GM23338 (cell line): ENCODE measurements around the gene ZFP36. TPM values are rescaled to one million over a fixed set of nuclear protein-coding genes. Genes with fewer than 3 reads are reported as not detected.
A peak's percentile ranks its signal among the peaks of the same experiment; 100 is the strongest.

Experiments
- ATAC-seq: fragments of 200-7000 bp; cut with Tn5 transposase; 3 replicates; pipeline ENCODE4 v1.9.1; 2020
- DNase-seq: peaks from one replicate; pipeline ENCODE4 v3.0.0-alpha.2; 2015; ENCODE audit warnings: low spot score
- H2AFZ ChIP-seq: fragments of 200-600 bp; sonication (generic); 2 replicates; pipeline ENCODE4 v1.8.0; 2016; ENCODE audit warnings: antibody characterized with exemption, mild to moderate bottlenecking, moderate library complexity
- H3F3A ChIP-seq: fragments of 200-600 bp; sonication (generic); replicated peaks from 2 replicates; pipeline ENCODE4 v1.8.0; 2017; ENCODE audit warnings: antibody characterized with exemption, mixed run types, low read depth
- H3K27ac ChIP-seq: fragments of 200-600 bp; sonication (generic); 2 replicates; pipeline ENCODE4 v1.6.1; 2016; ENCODE audit warnings: low read depth
- H3K27me3 ChIP-seq: fragments of 200-600 bp; sonication (generic); 2 replicates; pipeline ENCODE4 v1.8.0; 2016; ENCODE audit warnings: mild to moderate bottlenecking, mixed run types, moderate library complexity; ENCODE audit not compliant: insufficient read depth
- H3K36me3 ChIP-seq: fragments of 200-600 bp; sonication (generic); 2 replicates; pipeline ENCODE4 v1.8.0; 2016; ENCODE audit warnings: mild to moderate bottlenecking; ENCODE audit not compliant: insufficient read depth
- H3K4me1 ChIP-seq: fragments of 200-600 bp; sonication (generic); 2 replicates; pipeline ENCODE4 v1.8.0; 2016; ENCODE audit warnings: mild to moderate bottlenecking, moderate library complexity; ENCODE audit not compliant: insufficient read depth
- H3K4me2 ChIP-seq: fragments of 200-600 bp; sonication (generic); 2 replicates; pipeline ENCODE4 v1.7.1; 2017; ENCODE audit warnings: mixed run types
- H3K4me3 ChIP-seq: fragments of 200-600 bp; sonication (generic); 2 replicates; pipeline ENCODE4 v1.6.1; 2016; ENCODE audit warnings: mixed run types
- H3K79me2 ChIP-seq: fragments of 200-600 bp; sonication (generic); replicated peaks from 2 replicates; pipeline ENCODE4 v1.8.0; 2017; ENCODE audit warnings: mild to moderate bottlenecking; ENCODE audit not compliant: insufficient read depth
- H3K9me2 ChIP-seq: fragments of 200-600 bp; sonication (generic); 2 replicates; pipeline ENCODE4 v1.8.0; 2017; ENCODE audit not compliant: insufficient read depth
- H4K20me1 ChIP-seq: fragments of 200-600 bp; sonication (generic); replicated peaks from 2 replicates; pipeline ENCODE4 v1.8.0; 2017; ENCODE audit warnings: mild to moderate bottlenecking; ENCODE audit not compliant: insufficient read depth
- H3K27ac Mint-ChIP-seq: 2 replicates; pipeline ENCODE4 v1.8.0; 2020; ENCODE audit warnings: inconsistent platforms, mild to moderate bottlenecking, moderate library complexity, mixed read lengths
- H3K27me3 Mint-ChIP-seq: 3 replicates; pipeline ENCODE4 v1.8.0; 2022; ENCODE audit warnings: low read depth, mild to moderate bottlenecking, moderate library complexity, mixed read lengths, inconsistent platforms; ENCODE audit not compliant: insufficient read depth, poor library complexity
- H3K36me3 Mint-ChIP-seq: 3 replicates; pipeline ENCODE4 v1.8.0; 2021; ENCODE audit warnings: low read depth, mild to moderate bottlenecking, inconsistent platforms, moderate library complexity, mixed read lengths
- H3K4me1 Mint-ChIP-seq: 3 replicates; pipeline ENCODE4 v1.8.0; 2020; ENCODE audit warnings: mild to moderate bottlenecking, inconsistent platforms, mixed read lengths
- H3K4me3 Mint-ChIP-seq: 3 replicates; pipeline ENCODE4 v1.8.0; 2021; ENCODE audit warnings: moderate library complexity, mild to moderate bottlenecking, inconsistent platforms, mixed read lengths
- H3K9me3 Mint-ChIP-seq: 3 replicates; pipeline ENCODE4 v1.8.0; 2020; ENCODE audit warnings: moderate library complexity, mild to moderate bottlenecking, inconsistent platforms, mixed read lengths
- CREB1 ChIP-seq: fragments of 250-450 bp; sonication (Bioruptor Pico); IDR thresholded peaks from 2 replicates; pipeline ENCODE4 v1.5.0; 2020; ENCODE audit warnings: low read depth, mild to moderate bottlenecking, moderate library complexity
- EZH2phosphoT487 ChIP-seq: fragments of 200-600 bp; sonication (generic); IDR thresholded peaks from one replicate; pipeline ENCODE4 v1.8.1; 2018; ENCODE audit warnings: antibody characterized with exemption; ENCODE audit not compliant: unreplicated experiment
- JUNB ChIP-seq: IDR thresholded peaks from one replicate; pipeline ENCODE4 v1.6.1; 2016; ENCODE audit warnings: antibody characterized with exemption; ENCODE audit not compliant: unreplicated experiment
- NANOG ChIP-seq: IDR thresholded peaks from 2 replicates; pipeline ENCODE4 v1.6.1; 2016; ENCODE audit warnings: antibody characterized with exemption, borderline replicate concordance
- POLR2AphosphoS5 ChIP-seq: IDR thresholded peaks from 2 replicates; pipeline ENCODE4 v1.6.1; 2016; ENCODE audit warnings: antibody characterized with exemption, low read depth
- STAT1 ChIP-seq: IDR thresholded peaks from one replicate; pipeline ENCODE4 v1.6.1; 2016; ENCODE audit warnings: antibody characterized with exemption; ENCODE audit not compliant: unreplicated experiment
- ZNF114 ChIP-seq: fragments of 250-450 bp; sonication (Bioruptor Pico); IDR thresholded peaks from 2 replicates; pipeline ENCODE4 v1.5.0; 2020; ENCODE audit warnings: mild to moderate bottlenecking, moderate library complexity
- ZNF331 ChIP-seq: fragments of 250-450 bp; sonication (Bioruptor Pico); IDR thresholded peaks from 2 replicates; pipeline ENCODE4 v1.5.0; 2020; ENCODE audit warnings: low read depth, mild to moderate bottlenecking, moderate library complexity
- polyA plus RNA-seq: library from polyadenylated mRNA; unstranded; fragments of >200 nt; fragmentation: Nextera tagmentation; extraction: Ambion mirVana; gene quantifications from 2 replicates; pipeline ENCODE4 v1.2.1, GENCODE V29; 2016
- total RNA-seq: library from RNA; depleted of rRNA; stranded (reverse); fragments of >200 nt; shearing (Covaris generic); gene quantifications from 2 replicates; pipeline ENCODE4 v1.2.3, GENCODE V29; 2014
- TF ChIP-seq, protein P1 (sequence below): IDR thresholded peaks from one replicate; pipeline ENCODE4 v1.6.1; 2018; ENCODE audit warnings: antibody characterized with exemption; ENCODE audit not compliant: unreplicated experiment
- TF ChIP-seq, protein P2 (sequence below), 2 experiments: fragments of 200-600 bp in 1 of 2; sonication (generic) in 1 of 2; conservative IDR thresholded peaks; 2 replicates each; pipeline versions ENCODE4 v1.5.1 to v1.6.1; 2016 to 2017; ENCODE audit warnings: antibody characterized with exemption in 2 of 2, low read depth in 2 of 2, mild to moderate bottlenecking in 2 of 2, moderate library complexity in 1 of 2
- TF ChIP-seq, protein P3 (sequence below): fragments of 250-450 bp; sonication (Bioruptor Pico); IDR thresholded peaks from 2 replicates; pipeline ENCODE4 v1.5.0; 2020; ENCODE audit warnings: mild to moderate bottlenecking, moderate library complexity

The ZFP36 gene
- total and polyA plus RNA-seq, 2 experiments from 2014 or later, result 9.5 to 27.5 TPM

DNA sequence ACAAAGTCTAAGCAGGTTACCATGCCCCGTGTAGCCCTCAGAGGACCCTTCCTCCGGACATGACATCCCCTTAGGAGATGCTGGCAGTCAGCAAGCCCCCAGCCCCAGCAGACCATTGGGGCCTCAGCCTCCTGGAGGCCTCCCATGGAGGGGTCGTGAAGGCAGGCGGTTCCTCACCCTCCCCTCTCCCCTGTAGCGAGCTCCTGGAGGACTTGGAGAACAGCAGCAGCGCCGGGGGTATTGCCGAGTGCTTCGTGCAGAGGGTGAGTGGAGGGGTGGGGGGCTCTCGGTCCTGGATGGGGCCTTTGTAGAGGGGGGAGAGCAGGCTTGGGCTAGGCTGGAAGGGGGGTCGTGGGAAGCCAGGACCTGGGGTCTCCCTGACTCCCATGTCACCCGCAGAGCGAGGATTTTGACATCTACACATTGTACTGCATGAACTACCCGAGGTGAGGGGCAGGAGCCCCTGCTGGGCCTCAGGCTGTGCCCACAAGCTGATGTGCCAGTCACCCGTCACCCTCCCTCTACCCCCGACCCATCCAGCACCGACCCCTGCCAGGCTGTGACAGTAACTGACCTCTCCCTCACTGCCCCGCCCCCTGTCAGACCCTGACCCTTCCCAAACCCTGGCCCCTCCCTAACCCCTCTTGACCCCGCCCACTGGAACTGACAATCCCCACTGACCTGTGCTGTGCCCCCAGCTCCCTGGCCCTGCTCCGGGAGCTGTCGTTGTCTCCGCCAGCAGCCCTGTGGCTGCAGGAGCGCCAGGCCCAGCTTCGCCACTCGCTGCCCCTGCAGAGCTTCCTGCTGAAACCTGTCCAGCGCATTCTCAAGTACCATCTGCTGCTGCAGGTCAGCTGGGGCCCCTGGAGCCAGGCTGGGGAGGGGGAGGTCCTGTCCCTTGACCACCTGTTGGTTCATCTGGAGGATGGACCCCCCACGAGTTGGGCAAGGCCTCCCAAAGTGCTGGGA is 9.8 kb downstream of the ZFP36 start (continued):
- TF ChIP-seq, protein P1, sequence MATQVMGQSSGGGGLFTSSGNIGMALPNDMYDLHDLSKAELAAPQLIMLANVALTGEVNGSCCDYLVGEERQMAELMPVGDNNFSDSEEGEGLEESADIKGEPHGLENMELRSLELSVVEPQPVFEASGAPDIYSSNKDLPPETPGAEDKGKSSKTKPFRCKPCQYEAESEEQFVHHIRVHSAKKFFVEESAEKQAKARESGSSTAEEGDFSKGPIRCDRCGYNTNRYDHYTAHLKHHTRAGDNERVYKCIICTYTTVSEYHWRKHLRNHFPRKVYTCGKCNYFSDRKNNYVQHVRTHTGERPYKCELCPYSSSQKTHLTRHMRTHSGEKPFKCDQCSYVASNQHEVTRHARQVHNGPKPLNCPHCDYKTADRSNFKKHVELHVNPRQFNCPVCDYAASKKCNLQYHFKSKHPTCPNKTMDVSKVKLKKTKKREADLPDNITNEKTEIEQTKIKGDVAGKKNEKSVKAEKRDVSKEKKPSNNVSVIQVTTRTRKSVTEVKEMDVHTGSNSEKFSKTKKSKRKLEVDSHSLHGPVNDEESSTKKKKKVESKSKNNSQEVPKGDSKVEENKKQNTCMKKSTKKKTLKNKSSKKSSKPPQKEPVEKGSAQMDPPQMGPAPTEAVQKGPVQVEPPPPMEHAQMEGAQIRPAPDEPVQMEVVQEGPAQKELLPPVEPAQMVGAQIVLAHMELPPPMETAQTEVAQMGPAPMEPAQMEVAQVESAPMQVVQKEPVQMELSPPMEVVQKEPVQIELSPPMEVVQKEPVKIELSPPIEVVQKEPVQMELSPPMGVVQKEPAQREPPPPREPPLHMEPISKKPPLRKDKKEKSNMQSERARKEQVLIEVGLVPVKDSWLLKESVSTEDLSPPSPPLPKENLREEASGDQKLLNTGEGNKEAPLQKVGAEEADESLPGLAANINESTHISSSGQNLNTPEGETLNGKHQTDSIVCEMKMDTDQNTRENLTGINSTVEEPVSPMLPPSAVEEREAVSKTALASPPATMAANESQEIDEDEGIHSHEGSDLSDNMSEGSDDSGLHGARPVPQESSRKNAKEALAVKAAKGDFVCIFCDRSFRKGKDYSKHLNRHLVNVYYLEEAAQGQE, result no peak
- TF ChIP-seq EZH2phosphoT487, result no peak
- TF ChIP-seq NANOG, result no peak
- TF ChIP-seq STAT1, result no peak
- no peak for TF ChIP-seq JUNB
- TF ChIP-seq CREB1 (CRISPR knock-in tag), result no peak
- TF ChIP-seq ZNF331 (CRISPR knock-in tag), result no peak
- TF ChIP-seq, protein P2, sequence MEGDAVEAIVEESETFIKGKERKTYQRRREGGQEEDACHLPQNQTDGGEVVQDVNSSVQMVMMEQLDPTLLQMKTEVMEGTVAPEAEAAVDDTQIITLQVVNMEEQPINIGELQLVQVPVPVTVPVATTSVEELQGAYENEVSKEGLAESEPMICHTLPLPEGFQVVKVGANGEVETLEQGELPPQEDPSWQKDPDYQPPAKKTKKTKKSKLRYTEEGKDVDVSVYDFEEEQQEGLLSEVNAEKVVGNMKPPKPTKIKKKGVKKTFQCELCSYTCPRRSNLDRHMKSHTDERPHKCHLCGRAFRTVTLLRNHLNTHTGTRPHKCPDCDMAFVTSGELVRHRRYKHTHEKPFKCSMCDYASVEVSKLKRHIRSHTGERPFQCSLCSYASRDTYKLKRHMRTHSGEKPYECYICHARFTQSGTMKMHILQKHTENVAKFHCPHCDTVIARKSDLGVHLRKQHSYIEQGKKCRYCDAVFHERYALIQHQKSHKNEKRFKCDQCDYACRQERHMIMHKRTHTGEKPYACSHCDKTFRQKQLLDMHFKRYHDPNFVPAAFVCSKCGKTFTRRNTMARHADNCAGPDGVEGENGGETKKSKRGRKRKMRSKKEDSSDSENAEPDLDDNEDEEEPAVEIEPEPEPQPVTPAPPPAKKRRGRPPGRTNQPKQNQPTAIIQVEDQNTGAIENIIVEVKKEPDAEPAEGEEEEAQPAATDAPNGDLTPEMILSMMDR (conservative IDR thresholded peaks at IDR 0.05; ENCODE audit: low read depth in 2 of 2), result no peak
- no peak for TF ChIP-seq ZNF114 (CRISPR knock-in tag)
- TF ChIP-seq POLR2AphosphoS5, result no peak

DNA sequence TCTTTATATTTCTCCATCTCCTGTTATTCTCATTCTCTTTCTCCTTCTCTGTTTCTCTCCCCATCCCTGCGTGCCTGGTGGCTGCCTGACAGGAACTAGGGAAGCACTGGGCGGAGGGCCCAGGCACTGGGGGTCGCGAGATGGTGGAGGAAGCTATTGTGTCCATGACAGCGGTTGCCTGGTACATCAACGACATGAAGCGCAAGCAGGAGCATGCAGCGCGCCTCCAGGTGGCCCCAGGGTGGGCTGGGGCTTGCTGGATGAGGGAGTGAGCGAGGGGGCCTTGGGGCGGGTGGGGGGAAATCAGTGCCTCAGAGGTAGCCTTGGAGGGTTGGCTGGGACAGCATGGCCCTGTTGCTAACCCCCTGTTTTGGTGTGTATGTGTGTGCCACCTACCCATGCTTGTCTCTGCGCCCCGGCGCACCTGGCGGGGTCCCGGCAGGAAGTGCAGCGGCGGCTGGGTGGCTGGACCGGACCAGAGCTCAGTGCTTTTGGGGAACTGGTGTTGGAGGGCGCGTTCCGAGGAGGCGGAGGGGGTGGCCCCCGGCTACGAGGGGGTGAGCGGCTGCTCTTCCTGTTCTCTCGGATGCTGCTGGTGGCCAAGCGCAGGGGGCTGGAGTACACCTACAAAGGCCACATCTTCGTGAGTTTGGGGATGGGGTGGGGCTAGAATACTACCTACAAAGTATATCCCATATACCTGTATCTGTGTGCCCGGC is 11.0 kb downstream of the ZFP36 start:
- no peak overlapping the region for H3K4me3 Mint-ChIP-seq
- peaks cover 22% of the 10 kb centered on the region for H3F3A ChIP-seq
- H3K4me3 ChIP-seq, result no peak overlapping the region
- TF ChIP-seq ZNF114 (CRISPR knock-in tag), result no peak
- TF ChIP-seq, protein P3, sequence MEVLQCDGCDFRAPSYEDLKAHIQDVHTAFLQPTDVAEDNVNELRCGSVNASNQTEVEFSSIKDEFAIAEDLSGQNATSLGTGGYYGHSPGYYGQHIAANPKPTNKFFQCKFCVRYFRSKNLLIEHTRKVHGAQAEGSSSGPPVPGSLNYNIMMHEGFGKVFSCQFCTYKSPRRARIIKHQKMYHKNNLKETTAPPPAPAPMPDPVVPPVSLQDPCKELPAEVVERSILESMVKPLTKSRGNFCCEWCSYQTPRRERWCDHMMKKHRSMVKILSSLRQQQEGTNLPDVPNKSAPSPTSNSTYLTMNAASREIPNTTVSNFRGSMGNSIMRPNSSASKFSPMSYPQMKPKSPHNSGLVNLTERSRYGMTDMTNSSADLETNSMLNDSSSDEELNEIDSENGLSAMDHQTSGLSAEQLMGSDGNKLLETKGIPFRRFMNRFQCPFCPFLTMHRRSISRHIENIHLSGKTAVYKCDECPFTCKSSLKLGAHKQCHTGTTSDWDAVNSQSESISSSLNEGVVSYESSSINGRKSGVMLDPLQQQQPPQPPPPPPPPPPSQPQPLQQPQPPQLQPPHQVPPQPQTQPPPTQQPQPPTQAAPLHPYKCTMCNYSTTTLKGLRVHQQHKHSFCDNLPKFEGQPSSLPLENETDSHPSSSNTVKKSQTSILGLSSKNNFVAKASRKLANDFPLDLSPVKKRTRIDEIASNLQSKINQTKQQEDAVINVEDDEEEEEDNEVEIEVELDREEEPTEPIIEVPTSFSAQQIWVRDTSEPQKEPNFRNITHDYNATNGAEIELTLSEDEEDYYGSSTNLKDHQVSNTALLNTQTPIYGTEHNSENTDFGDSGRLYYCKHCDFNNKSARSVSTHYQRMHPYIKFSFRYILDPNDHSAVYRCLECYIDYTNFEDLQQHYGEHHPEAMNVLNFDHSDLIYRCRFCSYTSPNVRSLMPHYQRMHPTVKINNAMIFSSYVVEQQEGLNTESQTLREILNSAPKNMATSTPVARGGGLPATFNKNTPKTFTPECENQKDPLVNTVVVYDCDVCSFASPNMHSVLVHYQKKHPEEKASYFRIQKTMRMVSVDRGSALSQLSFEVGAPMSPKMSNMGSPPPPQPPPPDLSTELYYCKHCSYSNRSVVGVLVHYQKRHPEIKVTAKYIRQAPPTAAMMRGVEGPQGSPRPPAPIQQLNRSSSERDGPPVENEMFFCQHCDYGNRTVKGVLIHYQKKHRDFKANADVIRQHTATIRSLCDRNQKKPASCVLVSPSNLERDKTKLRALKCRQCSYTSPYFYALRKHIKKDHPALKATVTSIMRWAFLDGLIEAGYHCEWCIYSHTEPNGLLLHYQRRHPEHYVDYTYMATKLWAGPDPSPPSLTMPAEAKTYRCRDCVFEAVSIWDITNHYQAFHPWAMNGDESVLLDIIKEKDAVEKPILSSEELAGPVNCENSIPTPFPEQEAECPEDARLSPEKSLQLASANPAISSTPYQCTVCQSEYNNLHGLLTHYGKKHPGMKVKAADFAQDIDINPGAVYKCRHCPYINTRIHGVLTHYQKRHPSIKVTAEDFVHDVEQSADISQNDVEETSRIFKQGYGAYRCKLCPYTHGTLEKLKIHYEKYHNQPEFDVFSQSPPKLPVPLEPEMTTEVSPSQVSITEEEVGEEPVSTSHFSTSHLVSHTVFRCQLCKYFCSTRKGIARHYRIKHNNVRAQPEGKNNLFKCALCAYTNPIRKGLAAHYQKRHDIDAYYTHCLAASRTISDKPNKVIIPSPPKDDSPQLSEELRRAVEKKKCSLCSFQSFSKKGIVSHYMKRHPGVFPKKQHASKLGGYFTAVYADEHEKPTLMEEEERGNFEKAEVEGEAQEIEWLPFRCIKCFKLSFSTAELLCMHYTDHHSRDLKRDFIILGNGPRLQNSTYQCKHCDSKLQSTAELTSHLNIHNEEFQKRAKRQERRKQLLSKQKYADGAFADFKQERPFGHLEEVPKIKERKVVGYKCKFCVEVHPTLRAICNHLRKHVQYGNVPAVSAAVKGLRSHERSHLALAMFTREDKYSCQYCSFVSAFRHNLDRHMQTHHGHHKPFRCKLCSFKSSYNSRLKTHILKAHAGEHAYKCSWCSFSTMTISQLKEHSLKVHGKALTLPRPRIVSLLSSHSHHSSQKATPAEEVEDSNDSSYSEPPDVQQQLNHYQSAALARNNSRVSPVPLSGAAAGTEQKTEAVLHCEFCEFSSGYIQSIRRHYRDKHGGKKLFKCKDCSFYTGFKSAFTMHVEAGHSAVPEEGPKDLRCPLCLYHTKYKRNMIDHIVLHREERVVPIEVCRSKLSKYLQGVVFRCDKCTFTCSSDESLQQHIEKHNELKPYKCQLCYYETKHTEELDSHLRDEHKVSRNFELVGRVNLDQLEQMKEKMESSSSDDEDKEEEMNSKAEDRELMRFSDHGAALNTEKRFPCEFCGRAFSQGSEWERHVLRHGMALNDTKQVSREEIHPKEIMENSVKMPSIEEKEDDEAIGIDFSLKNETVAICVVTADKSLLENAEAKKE (CRISPR knock-in tag), result no peak
- no peak for TF ChIP-seq JUNB
- no peak for TF ChIP-seq NANOG
- no peak for TF ChIP-seq CREB1 (CRISPR knock-in tag)

More for the DNA sequence above, 11.0 kb downstream of the ZFP36 start:
- Mint-ChIP-seq H3K4me1 (peaks cover 17% of the 10 kb centered on the region), H3K9me3 (no peaks in the 10 kb centered on the region), H3K27ac (peak overlapping the region; percentile 79; the same call in 1 of the 2 replicates), H3K36me3 (peaks cover 64% of the 10 kb centered on the region), H3K27me3 (peaks cover 9% of the 10 kb centered on the region)
- Histone ChIP-seq H3K4me2 (no peak overlapping the region), H3K27me3 (no peaks in the 10 kb centered on the region), H3K9me2 (no peaks in the 10 kb centered on the region), H3K4me1 (peaks cover 12% of the 10 kb centered on the region; the same call in 1 of the 2 replicates), H3K27ac (no peak overlapping the region), H2AFZ (no peak overlapping the region), H3K36me3 (peaks cover 11% of the 10 kb centered on the region; the same call in 1 of the 2 replicates), H4K20me1 (peaks cover 14% of the 10 kb centered on the region; the same call in 1 of the 2 replicates), H3K79me2 (peaks cover 15% of the 10 kb centered on the region)
- no peak for ATAC-seq
- no peak for DNase-seq
